Measurements from ENCODE around the gene FTO. TPM values are rescaled to one million over a fixed set of nuclear protein-coding genes. Genes with fewer than 3 reads are reported as not detected.

The FTO gene
- total and polyA plus RNA-seq, 2 of the 8 experiments (the other 6 are each of a cell fraction or from before 2014, with no cell fraction given) = 34.5 to 59.8 TPM

- no peaks in the 10 kb centered on the region for H3K9me3 ChIP-seq (ENCODE audit: insufficient read depth in 2 of 2, low read depth in 1 of 2, low read length in 1 of 2)
- no peak overlapping the region for H3K4me3 ChIP-seq (ENCODE audit: extremely low read depth in 1 of 4, insufficient read depth in 2 of 4, low read depth in 3 of 4, low read length in 4 of 4)
- WGBS, 2 experiments (ENCODE audit: extremely low coverage in 1 of 2, insufficient coverage in 1 of 2, insufficient read length in 1 of 2, insufficient replicate concordance in 2 of 2, low coverage in 1 of 2, low lambda C conversion rate in 2 of 2, missing lambda C conversion rate in 1 of 2) = 91% methylated on average over 2 of the region's 2 CpGs; no CpG with 5 or more reads in 1 of the 2 experiments
- H3K4me1 ChIP-seq (replicated peaks in 1 of 4; ENCODE audit: control insufficient read depth in 3 of 4, insufficient read depth in 4 of 4, low read length in 3 of 4) = no peaks in the 10 kb centered on the region
- H4K8ac ChIP-seq (ENCODE audit: extremely low read depth, insufficient read depth, low read length) = no peak overlapping the region
- no peak overlapping the region for H3K14ac ChIP-seq (ENCODE audit: insufficient read length)
- H3K23ac ChIP-seq (ENCODE audit: insufficient read length) = no peak overlapping the region
- H2BK5ac ChIP-seq (ENCODE audit: low read depth, low read length) = no peak overlapping the region
- no peak overlapping the region for H2BK12ac ChIP-seq (ENCODE audit: low read depth, low read length)
- H3K23me2 ChIP-seq (ENCODE audit: low read depth, low read length) = no peaks in the 10 kb centered on the region
- H3K79me1 ChIP-seq (ENCODE audit: low read depth, low read length) = no peaks in the 10 kb centered on the region
- H2BK15ac ChIP-seq (ENCODE audit: low read length) = no peak overlapping the region
- no peak overlapping the region for H3K18ac ChIP-seq (ENCODE audit: extremely low read depth, low read length)
- H2AFZ ChIP-seq (ENCODE audit: low read length) = no peak overlapping the region
- H3K4me2 ChIP-seq (ENCODE audit: insufficient read depth in 1 of 2, low read depth in 2 of 2, low read length in 2 of 2) = no peak overlapping the region
- no peaks in the 10 kb centered on the region for H3K27me3 ChIP-seq (replicated peaks in 1 of 4; ENCODE audit: control insufficient read depth in 3 of 4, extremely low read depth in 1 of 4, insufficient read depth in 3 of 4, low read length in 3 of 4)
- no peaks in the 10 kb centered on the region for H3K79me2 ChIP-seq (ENCODE audit: control insufficient read depth in 1 of 2, insufficient read depth in 2 of 2, low read length in 2 of 2)
- H4K91ac ChIP-seq (replicated peaks; ENCODE audit: insufficient read length, low read length) = no peak overlapping the region
- no peak overlapping the region for H3K4ac ChIP-seq (replicated peaks; ENCODE audit: insufficient read length, low read depth, low read length)
- no peak overlapping the region for H4K5ac ChIP-seq (ENCODE audit: insufficient read length, low read depth, low read length)
- DNase-seq (ENCODE audit: low read depth in 1 of 2, low spot score in 2 of 2) = no peak
- H3K36me3 ChIP-seq (ENCODE audit: control insufficient read depth in 2 of 4, insufficient read depth in 4 of 4, low read length in 3 of 4) = no peaks in the 10 kb centered on the region
- H3K56ac ChIP-seq (replicated peaks; ENCODE audit: insufficient read length, low read depth, low read length) = no peak overlapping the region
- ChIA-PET POLR2A (ENCODE audit: partially characterized antibody) (no interaction called here), CTCF (ENCODE audit: partially characterized antibody) (interaction anchor here (0.5 kb wide), 1 partner anchor 70 kb away, joined by 3 read pairs; no protein-coding TSS in a partner anchor)
- no peak overlapping the region for H2AK5ac ChIP-seq (ENCODE audit: low read depth, low read length)
- no peak overlapping the region for H2BK120ac ChIP-seq (replicated peaks; ENCODE audit: low read depth, low read length)
- no peak overlapping the region for H3K9ac ChIP-seq (replicated peaks in 1 of 4; ENCODE audit: extremely low read depth in 1 of 4, low read depth in 3 of 4, low read length in 3 of 4)
- no peak for FAIRE-seq
- H4K20me1 ChIP-seq (replicated peaks in 1 of 2; ENCODE audit: control insufficient read depth in 1 of 2, insufficient read depth in 2 of 2, low read length in 2 of 2) = no peaks in the 10 kb centered on the region
- no peak overlapping the region for H2BK20ac ChIP-seq (ENCODE audit: low read length)
- H3K27ac ChIP-seq (ENCODE audit: low read depth, low read length) = no peak overlapping the region
- TF ChIP-seq ASH2L (IDR thresholded peaks at IDR 0.05; ENCODE audit: low read length) = no peak
- TF ChIP-seq ATF2 (IDR thresholded peaks at IDR 0.05; ENCODE audit: low read length) = no peak
- no peak for TF ChIP-seq E2F6 (IDR thresholded peaks at IDR 0.05)
- no peak for TF ChIP-seq ATF3 (IDR thresholded peaks at IDR 0.05; ENCODE audit: insufficient read depth, low read depth, low read length)
- TF ChIP-seq USF2 (IDR thresholded peaks at IDR 0.05; ENCODE audit: low read length) = no peak
- TF ChIP-seq RXRA (IDR thresholded peaks at IDR 0.05; ENCODE audit: insufficient read depth, low read depth, low read length) = no peak
- no peak for TF ChIP-seq SP1 (IDR thresholded peaks at IDR 0.05; ENCODE audit: low read depth, low read length)
- TF ChIP-seq FOSL1 (IDR thresholded peaks at IDR 0.05; ENCODE audit: insufficient read depth, low read depth, low read length) = no peak
- TF ChIP-seq CTBP2 (IDR thresholded peaks at IDR 0.05; ENCODE audit: borderline replicate concordance, insufficient read depth, insufficient read length, low read length) = no peak
Measured at GRCh38 chr16:54096607-54097006, 392.7 kb downstream of the FTO start.

All from H1 (cell line).